DMS53 (cell line): ENCODE results near the gene CNPY4.

Source experiments
- DNase-seq: peaks from one replicate; lab custom pipeline; 2025; lab: John Stamatoyannopoulos, UW

CNPY4 gene

DNA sequence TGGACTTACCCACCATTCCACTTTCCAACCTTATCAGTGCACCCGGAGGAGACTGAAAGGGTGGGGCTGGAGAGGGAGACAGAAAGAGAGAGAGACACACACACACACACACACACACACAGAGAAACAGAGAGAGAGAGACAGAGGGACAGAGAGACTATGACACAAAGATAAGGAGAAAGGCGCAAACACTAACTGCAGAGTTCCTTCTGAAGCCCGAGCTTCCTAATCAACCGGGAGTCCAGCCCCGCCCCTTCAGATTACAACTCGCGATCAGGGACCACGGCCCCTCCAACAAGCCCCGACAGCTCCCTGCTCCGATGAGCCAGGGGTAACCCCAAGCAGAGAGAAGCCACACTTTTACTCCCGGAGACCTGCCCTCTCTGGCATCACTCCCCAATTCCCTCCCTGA is 48.5 kb downstream of the CNPY4 start:
- peak; percentile 53 for DNase-seq

DNA sequence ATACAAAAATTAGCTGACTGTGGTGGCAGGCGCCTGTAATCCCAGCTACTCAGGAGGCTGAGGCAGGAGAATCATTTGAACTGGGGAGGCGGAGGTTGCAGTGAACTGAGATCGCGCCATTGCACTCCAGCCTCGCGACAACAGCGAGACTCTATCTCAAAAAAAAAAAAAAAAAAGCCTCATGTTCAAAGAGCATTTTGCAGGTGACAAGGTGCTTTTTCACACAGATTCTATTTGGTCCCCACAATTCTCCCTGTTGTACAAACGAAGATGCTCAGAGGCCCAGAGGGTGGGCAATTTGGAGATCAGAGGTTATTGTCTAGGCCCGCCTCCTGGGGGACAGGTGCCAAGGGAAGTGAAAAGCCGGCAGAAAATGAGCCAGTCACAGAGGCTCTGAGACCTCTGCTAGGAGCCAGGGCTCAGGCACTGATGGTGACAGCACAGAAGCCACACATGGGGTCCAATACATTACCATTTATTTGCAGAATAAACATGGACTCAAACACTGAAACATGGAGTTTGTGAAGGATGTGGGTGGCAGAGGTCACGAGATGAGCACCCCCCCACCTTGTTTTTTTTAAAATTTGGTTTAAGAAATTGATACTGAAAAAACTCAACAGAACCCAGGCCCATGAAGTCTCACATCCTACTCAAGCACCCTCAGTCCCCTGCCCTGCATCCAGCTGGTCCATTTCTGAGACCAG is 49.9 kb downstream of the CNPY4 start:
- DNase-seq: peak; percentile 48

DNA sequence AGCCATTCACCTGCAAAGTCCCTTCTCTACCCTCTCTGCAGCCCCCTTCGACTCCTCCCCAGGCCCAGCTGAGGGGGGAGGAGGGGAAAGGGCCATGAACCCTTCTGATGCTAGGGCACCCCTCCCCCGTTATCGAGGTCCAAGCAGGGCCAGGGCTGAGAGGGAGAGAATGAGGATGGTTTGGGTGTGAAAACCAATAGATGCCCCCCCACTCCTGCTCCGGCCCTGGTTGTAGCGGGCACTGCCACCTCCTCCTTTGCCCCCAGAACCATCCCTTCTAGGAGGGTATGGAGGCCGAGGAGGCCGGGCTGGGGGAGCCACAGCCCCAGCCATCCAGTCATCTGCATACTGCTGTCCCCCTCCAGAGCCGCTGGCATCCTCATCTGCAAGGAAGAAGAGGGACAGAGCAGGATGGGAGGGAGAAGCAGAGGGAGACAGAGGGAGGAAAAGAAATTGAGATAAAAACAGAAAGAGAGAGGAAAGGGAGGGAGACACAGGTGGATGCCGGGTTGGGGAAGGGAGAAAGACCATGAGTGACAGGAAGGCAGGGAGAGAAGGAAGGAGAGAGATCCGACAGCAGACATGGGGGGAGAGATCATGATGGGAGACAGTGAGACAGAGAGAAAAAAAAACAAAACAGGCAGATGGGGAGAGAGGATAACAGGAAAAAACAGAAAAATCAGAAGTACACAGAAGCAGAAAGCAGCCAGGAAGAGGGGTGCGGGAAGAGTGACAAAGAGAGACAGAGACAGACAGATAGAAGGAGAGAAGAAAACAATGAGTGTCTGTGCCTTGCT is 50.9 kb downstream of the CNPY4 start:
- no peak for DNase-seq

DNA sequence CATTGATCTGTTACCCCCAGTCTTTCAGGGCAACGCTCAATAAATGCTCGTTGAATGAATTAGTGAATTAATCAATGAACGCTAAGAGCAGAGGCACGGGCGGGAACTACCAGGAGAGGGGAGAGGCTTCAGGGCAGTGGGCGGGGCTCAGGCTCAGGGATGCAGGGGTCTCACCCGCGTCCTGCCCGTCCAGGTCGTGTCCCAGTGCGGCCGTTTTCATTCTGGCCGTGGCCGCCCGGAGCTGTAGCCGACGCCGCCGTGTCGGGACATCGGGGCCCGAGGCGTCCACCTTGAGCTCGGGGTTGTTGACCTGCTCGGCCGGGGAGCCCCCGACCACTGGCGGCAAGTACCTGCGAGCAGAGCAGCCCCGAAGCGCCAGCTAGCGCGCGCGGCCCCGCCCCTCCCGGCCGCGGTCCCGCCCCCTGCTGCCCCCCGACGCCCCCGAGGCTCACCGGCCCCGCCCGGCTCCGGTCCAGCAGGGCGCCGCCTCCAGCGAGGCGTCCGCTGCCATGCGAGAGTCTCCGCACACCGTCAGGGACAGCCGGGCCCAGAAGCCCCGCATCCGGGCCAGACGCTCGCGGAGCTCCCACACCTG is 51.8 kb downstream of the CNPY4 start:
- DNase-seq: peak; percentile 74

DNA sequence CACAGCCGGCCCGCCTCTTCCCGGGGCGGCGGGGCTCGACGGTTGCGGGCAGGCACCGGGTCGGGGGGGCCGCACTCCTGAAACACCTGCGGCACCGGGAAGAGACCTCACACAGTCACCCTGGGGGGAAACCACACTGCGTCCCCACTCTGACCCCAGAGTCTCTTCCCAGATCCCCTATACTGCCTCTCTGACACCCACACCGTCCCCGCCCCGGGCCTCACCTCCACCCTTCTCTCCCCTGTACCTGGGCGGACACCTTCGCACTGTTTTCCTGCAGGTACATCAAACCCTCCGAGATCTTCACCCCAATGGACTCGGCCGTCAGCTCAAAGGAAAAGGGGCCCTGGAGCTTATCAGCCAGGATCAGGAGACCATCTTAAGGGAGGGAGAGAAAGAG is 52.4 kb downstream of the CNPY4 start:
- DNase-seq: peak; percentile 59

DNA sequence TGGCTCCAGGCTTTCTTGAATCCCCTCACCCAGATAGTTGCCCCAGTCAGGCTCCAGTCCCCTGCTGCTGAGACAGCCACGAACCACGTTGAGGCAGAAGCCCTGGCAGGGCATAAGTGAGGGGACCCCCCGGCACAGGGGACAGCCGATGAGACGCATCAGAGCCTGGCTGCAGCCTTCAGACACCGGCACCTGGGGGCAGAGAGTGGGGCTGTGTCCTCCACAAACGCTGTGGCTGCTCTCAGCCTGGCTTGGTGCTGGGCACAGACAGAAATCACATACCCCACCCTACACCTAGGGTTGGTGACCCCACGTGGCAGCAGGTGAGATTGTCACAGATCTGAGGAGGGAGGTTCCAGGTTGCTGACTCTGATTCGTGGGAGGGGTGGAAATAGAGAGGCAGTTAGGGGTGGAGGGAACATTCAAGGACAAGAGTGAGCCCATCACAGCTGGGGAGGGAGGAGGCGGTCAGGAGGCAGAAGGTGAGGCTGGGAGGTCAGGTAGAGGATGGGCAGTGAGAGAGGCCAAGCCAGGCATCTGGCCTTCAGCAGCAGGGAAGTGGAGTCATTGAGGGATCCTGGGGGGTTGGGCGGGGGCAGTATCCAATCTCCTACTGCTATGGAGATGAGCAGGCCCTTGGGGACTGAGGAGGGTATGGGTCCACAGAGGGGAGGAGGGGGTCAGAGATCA is 54.5 kb downstream of the CNPY4 start:
- no peak for DNase-seq

DNA sequence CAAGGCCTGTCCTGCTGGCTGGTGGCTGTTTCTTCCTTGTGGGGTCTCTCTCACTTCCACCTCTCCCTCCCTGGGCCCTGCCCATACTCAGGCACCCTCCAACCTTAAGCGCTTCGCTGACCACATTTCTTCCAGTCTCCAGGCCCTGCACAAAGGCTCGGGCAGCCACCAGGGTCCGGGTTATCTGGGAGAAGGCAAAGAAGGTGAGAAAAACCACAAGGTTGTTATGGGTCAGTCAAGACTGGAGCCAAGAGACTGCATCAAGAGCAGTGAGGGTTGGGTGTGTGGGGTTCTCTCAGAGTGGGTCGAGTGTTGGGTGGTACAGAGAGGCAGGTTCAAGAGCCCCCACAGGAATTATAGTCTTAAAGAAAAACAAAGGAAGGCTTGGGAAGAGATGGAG is 55.1 kb downstream of the CNPY4 start:
- no peak for DNase-seq
